HG03103 (cell line): ENCODE results near the gene BEST4.
"Not testable (repeated sequence)": the region's sequence is repeated elsewhere in the genome, so short reads cannot be mapped to it uniquely, and the experiment has no call there.

Experiments
- ATAC-seq: cut with Tn5 transposase; IDR thresholded peaks from one replicate; pipeline ENCODE4 v1.9.1; 2021; ENCODE audit warnings: low read depth; ENCODE audit not compliant: unreplicated experiment

Gene BEST4

GRCh38 chr1:44819608-44820327, 31.8 kb upstream of the BEST4 start:
- peak; percentile 66 for ATAC-seq

GRCh38 chr1:44819196-44819607, 31.2 kb upstream of the BEST4 start:
- no peak for ATAC-seq

DNA sequence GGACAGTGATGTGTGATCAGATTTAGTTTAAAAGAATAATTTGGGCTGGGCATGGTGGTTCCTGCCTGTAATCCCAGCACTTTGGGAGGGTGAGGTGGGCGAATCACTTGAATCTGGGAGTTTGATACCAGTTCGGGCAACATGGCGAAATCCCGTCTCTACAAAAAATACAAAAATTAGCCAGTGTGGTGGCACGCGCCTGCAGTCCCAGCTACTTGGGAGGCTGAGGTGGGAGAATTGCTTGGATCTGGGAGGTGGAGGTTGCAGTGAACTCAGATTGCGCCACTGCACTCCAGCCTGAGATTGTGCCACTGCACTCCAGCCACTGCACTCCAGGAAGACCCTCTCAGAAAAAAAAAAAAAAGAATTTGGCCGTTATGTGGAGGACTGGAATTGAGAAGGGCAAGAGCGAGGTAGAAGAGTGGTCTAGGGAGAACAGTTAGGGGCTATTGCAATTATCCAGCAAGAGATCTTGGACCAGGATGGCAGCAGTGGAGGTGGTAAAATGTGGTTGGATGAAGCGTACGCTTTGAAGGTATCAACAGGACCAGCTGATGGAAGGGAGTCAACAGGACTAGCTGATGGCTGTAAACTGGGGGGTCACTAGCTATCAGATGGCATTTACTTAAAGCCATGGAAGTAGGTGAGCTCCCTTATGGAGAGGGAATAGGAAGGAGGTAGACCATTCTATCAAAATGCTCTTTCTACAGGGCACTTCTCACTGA, 30.0 kb upstream of the BEST4 start:
- no peak for ATAC-seq

- ATAC-seq = no peak
These were observed 29.3 kb upstream of the BEST4 start for GRCh38 chr1:44817307-44817706.

DNA sequence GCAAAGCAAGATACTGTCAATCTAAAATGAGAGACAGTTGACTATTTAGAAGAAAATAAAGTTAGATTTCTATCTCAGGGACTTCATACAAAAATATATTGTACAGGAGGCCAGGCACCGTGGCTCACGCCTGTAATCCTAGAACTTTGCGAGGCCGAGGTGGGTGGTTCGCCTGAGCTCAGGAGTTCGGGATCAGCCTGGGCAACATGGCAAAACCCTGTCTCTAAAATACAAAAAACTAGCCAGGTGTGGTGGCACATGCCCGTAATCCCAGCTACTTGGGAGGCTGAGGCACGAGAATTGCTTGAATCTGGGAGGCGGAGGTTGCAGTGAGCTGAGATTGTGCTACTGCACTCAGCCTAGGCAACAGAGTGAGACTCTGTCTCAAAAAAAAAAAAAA, 28.0 kb upstream of the BEST4 start:
- not testable (repeated sequence) for ATAC-seq

DNA sequence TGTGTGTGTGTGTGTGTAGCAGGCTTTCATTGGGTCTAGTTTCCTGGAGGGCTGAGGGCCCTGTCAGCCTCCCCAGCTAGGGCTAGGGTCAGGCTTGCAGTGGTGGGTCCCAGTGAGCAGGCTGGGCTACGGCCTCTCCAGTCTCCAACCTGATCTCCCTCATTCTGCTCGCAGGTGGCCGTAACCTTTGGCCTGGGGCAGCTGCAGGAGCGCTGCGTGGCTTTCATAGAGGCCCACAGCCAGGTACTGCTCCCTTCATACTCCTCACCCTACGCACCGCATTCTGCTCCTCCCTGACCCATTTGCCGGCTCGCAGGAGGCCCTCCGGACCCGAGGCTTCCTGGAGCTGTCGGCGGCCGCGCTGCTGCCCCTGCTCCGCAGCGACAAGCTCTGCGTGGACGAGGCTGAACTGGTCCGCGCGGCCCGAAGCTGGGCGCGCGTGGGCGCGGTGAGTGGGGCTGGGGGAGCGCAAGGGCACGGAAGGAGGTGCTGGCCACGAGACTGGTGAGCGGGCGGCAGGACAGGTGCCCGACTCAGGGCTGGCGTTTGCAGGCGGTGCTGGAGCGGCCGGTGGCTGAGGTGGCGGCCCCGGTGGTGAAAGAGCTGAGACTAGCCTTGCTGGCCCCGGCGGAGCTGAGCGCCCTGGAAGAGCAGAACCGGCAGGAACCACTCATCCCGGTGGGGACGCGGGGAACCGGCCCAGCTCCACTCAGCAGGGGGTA, 25.0 kb upstream of the BEST4 start:
- ATAC-seq = no peak

DNA sequence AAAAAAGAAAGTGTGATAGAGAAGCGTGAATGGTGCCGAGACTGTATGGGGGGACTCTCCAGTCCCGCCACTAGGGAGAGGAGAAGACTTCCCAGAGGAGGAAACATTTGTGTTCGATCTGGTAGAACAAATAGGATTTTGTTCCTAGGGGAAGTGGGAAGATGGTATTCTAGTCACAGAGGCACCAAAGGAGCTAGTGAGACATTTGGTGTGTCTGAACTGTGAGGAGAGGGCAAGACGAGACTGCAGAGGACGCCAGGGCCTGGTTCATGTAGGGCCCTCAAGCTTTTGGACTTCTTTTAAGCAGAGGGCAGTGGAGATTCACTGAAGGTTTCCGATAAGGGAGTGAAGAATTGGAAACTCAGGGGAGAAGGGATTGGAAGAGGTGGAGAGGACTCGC, 23.3 kb upstream of the BEST4 start:
- ATAC-seq = no peak

DNA sequence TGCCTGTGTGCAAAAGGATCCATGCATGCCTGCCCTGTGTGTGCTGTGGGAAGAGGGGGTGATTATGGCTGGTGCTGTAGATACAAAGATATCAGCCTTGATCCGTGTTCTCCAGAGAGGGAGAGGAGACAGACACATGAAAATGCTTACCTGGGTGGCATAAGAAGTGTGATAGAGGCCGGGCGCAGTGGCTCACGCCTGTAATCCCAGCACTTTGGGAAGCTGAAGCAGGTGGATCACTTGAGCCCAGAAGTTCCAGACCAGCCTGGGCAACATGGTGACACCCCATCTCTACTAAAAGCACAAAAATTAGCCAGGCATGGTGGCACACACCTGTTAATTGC, 22.8 kb upstream of the BEST4 start:
- not testable (repeated sequence) for ATAC-seq

GRCh38 chr1:44810101-44810761, 22.3 kb upstream of the BEST4 start:
- no peak for ATAC-seq

DNA sequence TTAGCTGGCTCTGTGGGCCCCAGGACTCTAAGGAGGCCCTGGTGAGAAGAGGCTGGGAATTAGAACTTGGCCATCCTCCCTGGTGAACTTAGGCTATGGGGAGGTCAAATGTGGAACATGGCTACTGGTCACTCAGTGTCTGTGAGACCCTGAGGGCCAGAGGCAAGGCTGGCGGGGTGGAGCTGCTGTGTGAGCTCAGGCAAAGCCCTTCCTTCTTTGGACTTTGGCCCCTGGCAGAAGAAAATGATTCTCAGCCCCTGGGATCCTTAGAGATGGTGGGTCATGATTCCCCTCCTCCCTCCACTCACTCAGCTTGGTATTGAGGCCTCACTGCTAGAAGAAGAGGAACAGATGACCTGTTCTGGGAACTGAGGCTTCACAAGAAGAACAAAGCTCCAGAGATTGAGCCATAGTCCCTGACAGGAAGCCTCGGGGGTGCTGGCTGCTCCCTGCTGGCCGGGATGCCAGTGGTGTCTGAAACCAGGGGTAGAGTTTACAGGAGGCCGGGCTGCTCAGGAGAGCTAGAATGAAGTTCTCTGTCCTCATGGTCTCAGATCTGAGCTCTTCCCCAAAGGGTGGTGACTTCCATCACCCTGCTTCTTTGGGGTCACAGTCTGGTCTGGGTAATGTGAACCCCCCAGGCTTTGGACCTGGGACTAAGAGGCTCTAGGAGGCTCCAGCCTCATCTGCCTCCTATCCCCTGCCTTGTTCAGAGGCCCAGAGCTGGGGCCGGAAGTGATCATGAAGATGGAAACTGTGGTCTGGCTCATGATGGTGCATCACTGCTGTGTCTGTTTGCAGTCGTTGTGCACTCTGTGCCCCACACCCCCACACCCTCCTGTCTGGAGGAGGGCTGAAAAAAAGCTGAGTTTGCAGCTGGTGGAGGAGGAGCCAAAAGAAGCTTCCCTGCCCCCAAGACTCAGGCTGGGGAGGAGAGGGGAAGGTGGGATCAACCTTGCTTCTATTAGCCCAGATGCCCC, 21.3 kb upstream of the BEST4 start:
- peak; percentile 51 for ATAC-seq

DNA sequence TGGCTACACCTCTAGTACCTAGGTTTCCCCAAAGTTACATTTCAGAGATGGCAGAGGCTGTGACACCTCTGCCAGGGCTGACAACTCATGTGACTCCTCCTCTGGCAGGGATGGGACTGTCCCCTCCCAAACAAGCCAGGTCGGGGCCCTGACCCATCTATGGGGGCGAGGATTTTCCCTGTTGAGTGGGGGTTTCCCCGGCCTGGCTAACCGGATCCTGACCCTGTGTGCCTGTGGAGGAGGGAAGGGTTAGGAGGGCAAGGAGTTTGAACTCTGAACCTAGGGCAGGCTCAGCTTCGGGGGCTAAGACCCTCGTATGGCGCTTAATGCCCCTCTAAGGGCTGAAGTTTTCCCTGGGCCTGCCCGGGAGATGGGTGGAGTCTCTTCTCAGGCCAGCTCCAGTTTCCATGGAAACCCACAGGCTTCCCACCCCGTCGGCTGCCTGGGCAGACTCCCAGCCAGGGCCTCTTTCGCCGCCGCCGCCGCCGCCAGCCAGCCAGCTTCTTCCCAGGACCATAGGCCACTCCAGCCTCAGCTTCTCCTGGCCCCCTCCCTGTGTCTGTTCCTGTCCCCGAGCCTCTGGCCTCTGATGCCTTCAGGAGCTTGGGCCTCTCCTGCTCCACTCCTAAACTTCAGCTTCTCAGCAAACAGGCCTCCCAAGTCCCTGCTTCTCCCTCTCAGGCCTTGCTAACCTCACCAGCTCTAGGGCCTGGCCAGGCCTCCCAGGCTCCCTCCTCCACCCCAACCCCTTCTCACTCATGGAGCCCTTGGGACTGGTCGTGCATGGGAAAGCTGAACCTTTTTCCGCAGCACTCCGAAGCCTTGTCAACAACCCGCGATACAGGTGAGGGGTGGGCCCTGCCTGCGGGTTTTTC, 20.3 kb upstream of the BEST4 start, which contains the start of gene BTBD19:
Gene BTBD19 (plus strand): TSS at position 461 of the 875 bp plus-strand sequence. CDS start 298 bp downstream, at position 759.
- ATAC-seq = peak; percentile 20

DNA sequence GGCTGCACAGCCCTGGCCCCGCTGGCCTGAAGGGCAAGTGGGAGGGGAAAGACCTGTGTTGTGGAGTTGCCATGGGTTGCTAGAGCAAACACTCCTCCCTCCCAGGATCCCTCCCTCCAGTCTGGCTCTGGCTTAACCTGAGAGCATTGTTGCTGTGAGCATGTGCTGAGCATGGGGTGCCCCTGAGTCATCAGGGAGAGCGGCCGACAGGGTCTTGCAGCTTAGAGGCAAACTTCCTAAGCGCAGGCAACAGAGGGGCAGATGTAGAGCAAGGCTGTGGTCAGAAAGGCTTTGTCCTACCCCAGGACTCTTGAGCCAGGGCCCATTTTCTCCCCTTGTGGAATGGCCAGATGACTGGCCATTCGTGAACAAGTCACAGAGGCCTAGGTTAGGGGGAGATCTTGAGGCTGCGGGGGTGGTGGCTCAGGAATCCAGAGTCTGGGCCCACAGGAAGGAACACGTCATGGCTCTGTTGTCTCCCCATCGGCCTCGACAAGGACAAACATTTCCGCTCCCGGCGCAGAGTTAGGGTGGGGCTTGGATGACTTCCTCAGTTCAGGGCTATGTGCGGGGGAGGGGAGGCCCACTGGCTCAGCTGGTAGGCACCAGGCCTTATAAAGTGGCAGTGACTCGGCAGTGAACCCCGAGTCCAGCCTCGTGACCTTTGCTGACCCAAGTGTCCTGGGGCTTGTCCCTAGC, 19.5 kb upstream of the BEST4 start:
- ATAC-seq = peak; percentile 34

DNA sequence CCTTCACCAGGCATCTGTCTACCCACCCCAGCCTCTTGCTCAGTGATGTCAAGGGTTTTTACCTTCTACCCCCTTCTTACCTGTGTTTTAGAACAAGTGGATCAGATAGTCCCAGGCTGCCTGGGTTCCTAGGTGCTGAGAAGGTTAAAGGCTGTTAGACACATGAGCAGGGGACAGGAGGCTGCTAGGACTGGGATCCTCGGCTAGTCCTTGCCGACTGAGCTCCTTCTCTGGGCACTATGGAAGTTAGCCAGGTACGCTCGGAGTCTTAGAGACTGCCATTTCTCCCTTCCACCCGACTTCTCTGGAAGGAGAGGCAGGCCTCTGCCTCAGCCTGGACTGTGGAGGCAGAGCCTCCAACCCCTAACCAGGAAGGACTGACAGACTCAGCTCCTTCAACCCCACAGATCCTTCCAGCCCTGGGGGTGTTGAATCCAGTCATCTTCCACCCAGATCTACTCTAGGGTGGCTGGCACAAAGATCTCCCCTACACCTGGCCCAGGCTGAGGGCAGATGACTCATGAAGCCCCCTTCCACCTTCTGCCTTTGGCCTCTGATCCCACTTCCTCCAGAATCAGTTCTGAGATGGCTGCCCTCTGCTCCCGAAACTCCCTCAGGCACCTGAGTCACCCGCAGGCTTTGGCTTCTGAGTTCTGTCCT, 18.9 kb upstream of the BEST4 start, which contains the start of gene DYNLT4:
Gene DYNLT4 (minus strand): TSS at position 648 of the 660 bp plus-strand sequence. CDS start 683 bp downstream, outside the sequence.
- ATAC-seq = no peak

GRCh38 chr1:44806025-44806703, 18.2 kb upstream of the BEST4 start:
- no peak for ATAC-seq

GRCh38 chr1:44805311-44806024, 17.5 kb upstream of the BEST4 start:
- ATAC-seq = no peak

DNA sequence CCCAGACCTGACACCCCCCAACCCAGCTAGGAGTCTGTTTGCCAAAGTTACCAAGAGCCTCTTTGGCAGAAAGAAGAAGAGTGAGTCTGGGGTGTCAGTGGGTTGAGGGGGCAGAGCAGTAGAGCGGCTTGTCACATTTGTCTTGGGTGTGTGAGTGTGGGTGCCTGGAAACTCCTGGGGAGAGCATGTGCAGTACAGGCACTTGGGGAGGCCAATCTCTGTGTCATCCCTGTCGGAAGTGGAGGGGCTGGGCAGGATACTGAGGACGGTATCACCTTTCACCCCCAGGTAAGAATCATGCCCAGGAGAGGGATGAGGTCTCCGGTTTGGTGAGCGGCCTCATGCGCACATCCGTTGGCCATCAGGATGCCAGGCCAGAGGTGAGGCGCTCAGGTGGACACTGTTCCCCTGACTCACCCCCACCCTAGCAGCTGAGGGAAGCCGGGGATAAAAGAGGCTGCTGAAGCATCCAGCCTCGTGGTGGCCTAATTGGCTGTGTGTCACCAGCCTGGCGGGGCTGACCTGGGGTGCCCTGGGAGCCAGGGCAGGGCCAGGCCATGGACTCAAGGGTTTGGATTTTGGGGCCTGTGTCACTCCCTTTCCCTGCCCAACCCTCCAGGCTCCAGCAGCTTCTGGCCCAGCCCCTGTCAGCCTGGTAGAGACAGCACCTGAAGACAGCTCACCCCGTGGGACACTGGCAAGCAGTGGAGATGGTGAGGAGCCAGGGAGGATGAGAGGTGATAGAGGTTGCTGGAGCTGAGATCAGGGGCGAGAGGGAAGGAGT, 15.5 kb upstream of the BEST4 start:
- ATAC-seq = no peak
